GM18520 (cell line): ENCODE results near the gene RUVBL1.

Experiments used
- ATAC-seq: cut with Tn5 transposase; IDR thresholded peaks from one replicate; pipeline ENCODE4 v1.9.1; 2021; ENCODE audit not compliant: unreplicated experiment

The RUVBL1 gene

GRCh38 chr3:128036119-128036518, 87.5 kb downstream of the RUVBL1 start:
- ATAC-seq = no peak

GRCh38 chr3:128033102-128033501, 90.5 kb downstream of the RUVBL1 start:
- no peak for ATAC-seq
